Right cardiac atrium (tissue), 5 donors: ENCODE measurements around the gene NOLC1. TPM values are rescaled to one million over a fixed set of nuclear protein-coding genes. Genes with fewer than 3 reads are reported as not detected.
A peak's percentile ranks its signal among the peaks of the same experiment; 100 is the strongest.

Source experiments
- ATAC-seq, 2 donors: fragments of 200-7000 bp; cut with Tn5 transposase; one replicate each; pipeline versions ENCODE4 v1.8.0 to v1.9.1; 2020; ENCODE audit warnings: moderate library complexity in 2 of 2, mild to moderate bottlenecking in 1 of 2
- DNase-seq, 3 donors: peaks; one replicate each; pipeline ENCODE4 v3.0.0-alpha.2; 2020
- H3K27ac ChIP-seq: one replicate; pipeline ENCODE4 v1.5.1; 2013; ENCODE audit warnings: mild to moderate bottlenecking, low read length, control low read depth, moderate library complexity
- H3K27me3 ChIP-seq: one replicate; pipeline ENCODE4 v1.6.1; 2013; ENCODE audit not compliant: control insufficient read depth, insufficient read depth
- H3K4me1 ChIP-seq: one replicate; pipeline ENCODE4 v1.6.1; 2013; ENCODE audit warnings: low read length; ENCODE audit not compliant: control insufficient read depth, insufficient read depth
- H3K4me3 ChIP-seq: one replicate; pipeline ENCODE4 v1.5.1; 2013; ENCODE audit warnings: low read length, control low read depth
- H3K9me3 ChIP-seq: one replicate; pipeline ENCODE4 v1.6.1; 2013; ENCODE audit warnings: low read length; ENCODE audit not compliant: control insufficient read depth
- WGBS: extraction: QIAGEN DNeasy Blood & Tissue Kit; methylation state at CpG from one replicate; pipeline ENCODE4 v1.1.7; 2013; 5-methylcytosine and 5-hydroxymethylcytosine counted together
- intact Hi-C, 4 donors: fragments of 100-400 bp; cut with DNase I; formaldehyde crosslinking; loops; one replicate each; pipeline versions ENCODE4 v1.11.0 to v1.14.0; 2022 to 2023
- long read RNA-seq, 4 donors: library from polyadenylated mRNA; unstranded; transcript quantifications; one replicate each; pipeline ENCODE4 v2.0.0, GENCODE V29; 2020 to 2021
- polyA plus RNA-seq: library from polyadenylated mRNA; stranded (reverse); fragments of 200-250 nt; gene quantifications from one replicate; pipeline ENCODE4 v1.2.3, GENCODE V29; 2013
- total RNA-seq, 4 donors: library from RNA; stranded (reverse); fragmentation: NEBNext Ultra II Directional; extraction: Animal tissue kit (Norgen Biotek cat#: 25700); gene quantifications; one replicate each; pipeline ENCODE4 v1.2.1, GENCODE V29; 2021
- donor health status: healthy with polysubstance abuse.
- donor health status: DM: no; HTN: yes; CAD: no.
- donor health status: DM: no; HTN: no; CAD: no.
- donor health status: DM: no; HTN: yes; CAD: no; lungs with severe emphysema.
- donor health status: DM: yes; HTN: yes; CAD: no.

The NOLC1 gene
- total RNA-seq: 10 to 100 TPM; 28.8 to 38.0 (median 31.7) TPM
- polyA plus RNA-seq: 18.4 TPM
- long read RNA-seq, donor 1, transcript NOLC1-209 (13 exons, 3,932 nt): major isoform, 15 of 46 reads
- long read RNA-seq, donor 1, transcript NOLC1-207 (13 exons, 2,441 nt): minor isoform, 9 of 46 reads
- long read RNA-seq, donor 1, partial matches to known transcripts: 17 of 46 reads
- long read RNA-seq, donor 1, other reads (novel, unspliced or antisense): 3 of 46 reads
- long read RNA-seq, donor 2, transcript NOLC1-207 (13 exons, 2,441 nt): minor isoform, 9 of 32 reads
- long read RNA-seq, donor 2, transcript NOLC1-209 (13 exons, 3,932 nt): major isoform, 10 of 32 reads
- long read RNA-seq, donor 2, partial matches to known transcripts: 8 of 32 reads
- long read RNA-seq, donor 2, other reads (novel, unspliced or antisense): 4 of 32 reads
- long read RNA-seq, donor 3, transcript NOLC1-209 (13 exons, 3,932 nt): minor isoform, 20 of 83 reads
- long read RNA-seq, donor 3, transcript NOLC1-207 (13 exons, 2,441 nt): major isoform, 24 of 83 reads
- long read RNA-seq, donor 3, partial matches to known transcripts: 24 of 83 reads
- long read RNA-seq, donor 3, other reads (novel, unspliced or antisense): 12 of 83 reads
- long read RNA-seq, donor 4, transcript NOLC1-209 (13 exons, 3,932 nt): minor isoform, 7 of 27 reads
- long read RNA-seq, donor 4, transcript NOLC1-207 (13 exons, 2,441 nt): major isoform, 9 of 27 reads
- long read RNA-seq, donor 4, partial matches to known transcripts: 6 of 27 reads
- long read RNA-seq, donor 4, other reads (novel, unspliced or antisense): 4 of 27 reads

DNA sequence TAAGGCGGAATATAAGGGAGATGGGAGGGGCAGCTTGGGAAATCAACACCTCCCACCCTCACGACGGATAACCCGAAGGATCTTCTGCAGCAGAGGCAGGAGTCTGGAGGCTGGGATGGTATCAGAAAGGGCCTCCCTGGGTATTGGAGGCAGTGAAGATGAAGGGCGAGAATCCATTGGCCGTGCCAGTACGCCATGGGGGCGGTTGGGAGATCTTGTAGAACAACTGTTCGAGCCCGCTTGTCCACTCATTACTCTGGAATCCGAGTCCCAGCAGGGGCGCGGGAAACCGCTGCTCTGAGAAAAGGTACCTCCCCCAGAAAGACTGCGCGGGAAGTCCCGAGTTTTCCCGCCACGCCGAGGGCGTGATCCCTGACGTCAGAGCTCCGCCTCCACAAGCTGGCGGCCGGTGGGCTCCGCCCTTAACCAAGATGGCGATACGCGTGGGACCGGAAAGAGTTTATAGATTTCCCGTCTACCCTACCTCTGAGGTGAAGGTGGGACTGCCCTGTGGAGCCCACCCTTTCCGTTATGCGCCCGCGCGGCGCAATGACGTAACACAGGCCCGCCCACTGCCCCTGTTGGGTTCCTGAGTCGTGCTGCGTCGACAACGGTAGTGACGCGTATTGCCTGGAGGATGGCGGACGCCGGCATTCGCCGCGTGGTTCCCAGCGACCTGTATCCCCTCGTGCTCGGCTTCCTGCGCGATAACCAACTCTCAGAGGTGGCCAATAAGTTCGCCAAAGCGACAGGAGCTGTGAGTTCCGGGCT is at the start of gene NOLC1:
Gene NOLC1 (plus strand): TSS at position 616 of the 771 bp plus-strand sequence. CDS start 22 bp downstream, at position 638.
- Histone ChIP-seq H3K27ac (peak within 1 kb of the TSS; percentile 79), H3K9me3 (no peaks in the 10 kb centered on the region), H3K27me3 (no peaks in the 10 kb centered on the region), H3K4me1 (peaks cover 2% of the 10 kb centered on the region), H3K4me3 (peak within 1 kb of the TSS; percentile 84)
- DNase-seq (peak; percentile 99 to 100 (median 100)), ATAC-seq (peak; percentile 98 to 99)
- intact Hi-C loops: loop anchor here in 1 of 4 donors (10.0 kb wide), 1 partner anchor 73 kb away; the partner anchor contains the start of gene ELOVL3
- WGBS: 5% methylated on average over 59 of the region's 59 CpGs

DNA sequence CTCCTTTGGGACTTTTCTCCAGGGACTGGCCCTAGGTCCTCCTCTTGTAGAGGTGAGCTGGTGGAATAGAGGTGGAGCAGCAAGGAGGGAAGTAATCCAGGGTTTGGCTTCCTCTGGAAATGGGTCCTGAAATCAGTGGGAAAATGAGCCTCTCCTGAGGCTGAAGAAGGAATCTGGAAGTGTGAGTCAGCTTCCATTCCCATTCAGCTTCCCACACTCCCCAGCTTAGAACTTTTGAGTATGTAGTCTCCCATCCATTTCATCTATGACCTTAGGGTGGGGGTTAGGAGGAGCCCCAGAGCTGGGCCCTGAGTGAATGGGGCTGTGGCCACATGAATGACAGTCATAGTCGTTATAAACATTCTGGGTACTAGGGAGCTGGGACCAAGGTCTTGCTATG is 49.8 kb upstream of the NOLC1 start:
- ATAC-seq: no peak
- no peak overlapping the region for H3K27ac ChIP-seq
- H3K4me3 ChIP-seq: no peak overlapping the region
- DNase-seq: no peak
- intact Hi-C loops: no loop called here
- 77% methylated on average over 1 of the region's 1 CpG for WGBS
- no peaks in the 10 kb centered on the region for H3K27me3 ChIP-seq
- no peaks in the 10 kb centered on the region for H3K4me1 ChIP-seq
- no peaks in the 10 kb centered on the region for H3K9me3 ChIP-seq

DNA sequence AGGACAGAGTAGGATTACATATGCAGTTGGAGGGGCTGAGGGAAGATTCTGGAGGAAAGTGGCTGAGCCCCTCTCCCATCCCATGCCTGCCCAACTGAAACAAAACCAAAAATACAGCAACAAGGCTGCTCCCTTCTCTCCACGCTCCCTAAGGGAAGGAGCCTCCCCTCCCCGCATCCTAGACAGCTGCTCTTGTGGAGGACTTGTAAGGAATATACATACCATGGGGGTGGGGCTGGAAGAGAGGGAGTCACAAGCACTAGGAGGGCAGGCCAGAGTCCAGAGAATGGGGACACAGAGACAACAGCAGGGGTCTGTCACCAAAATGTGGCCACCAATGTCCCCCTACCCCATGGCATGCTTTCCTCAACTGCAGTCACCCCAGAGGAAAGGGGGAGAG is 45.2 kb upstream of the NOLC1 start:
- no peak overlapping the region for H3K27ac ChIP-seq
- no peaks in the 10 kb centered on the region for H3K9me3 ChIP-seq
- H3K4me1 ChIP-seq: no peaks in the 10 kb centered on the region
- intact Hi-C loops: no loop called here
- ATAC-seq (no peak), DNase-seq (no peak)
- 80% methylated on average over 2 of the region's 2 CpGs for WGBS
- H3K27me3 ChIP-seq: no peaks in the 10 kb centered on the region
- H3K4me3 ChIP-seq: no peak overlapping the region

DNA sequence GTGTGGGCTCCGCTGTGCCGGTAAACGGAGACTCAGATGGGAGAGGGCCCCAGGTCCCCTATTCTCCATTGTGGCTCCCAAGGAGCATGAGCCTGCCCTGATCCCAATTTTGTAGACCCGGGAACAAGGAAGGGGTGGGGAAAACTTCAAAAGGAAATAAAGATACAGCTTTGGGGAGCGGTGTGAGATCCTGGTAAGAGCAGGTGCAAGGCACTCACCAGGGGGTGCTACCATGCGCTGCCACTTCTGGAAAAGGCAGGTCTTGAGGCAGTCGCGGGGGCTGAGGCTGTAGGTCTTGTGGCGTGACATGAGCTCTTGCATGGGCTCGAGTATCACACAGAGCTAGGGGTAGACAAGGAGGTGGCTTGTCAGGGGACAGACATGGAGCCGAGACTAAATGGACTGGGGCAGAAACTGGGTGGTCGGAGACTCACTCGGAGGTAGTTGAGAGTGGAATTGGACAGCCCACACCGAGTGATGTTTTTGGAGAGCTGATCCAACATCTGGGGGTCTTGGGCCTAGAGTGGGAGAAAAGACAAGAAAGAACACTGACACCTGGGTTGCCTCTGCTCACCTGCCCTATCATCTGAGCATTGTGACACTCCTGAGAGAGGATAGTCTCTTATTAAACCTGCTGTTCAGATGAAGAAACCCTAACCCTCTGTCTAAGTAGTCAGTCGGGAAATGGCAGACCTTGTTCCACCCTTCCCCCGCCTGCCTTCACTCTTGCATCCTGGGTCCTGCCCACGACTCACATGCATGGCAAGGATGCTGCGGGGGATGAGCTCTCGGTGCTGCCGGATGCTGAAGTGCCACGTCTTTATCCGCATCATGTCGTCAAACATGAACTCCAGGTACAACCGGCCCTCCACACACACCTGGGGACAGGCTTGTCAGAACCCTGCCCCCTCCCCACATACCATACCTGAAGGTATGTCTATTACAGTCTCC is 42.7 kb upstream of the NOLC1 start:
- no peaks in the 10 kb centered on the region for H3K9me3 ChIP-seq
- WGBS: 84% methylated on average over 24 of the region's 24 CpGs
- no peak overlapping the region for H3K4me3 ChIP-seq
- no peak overlapping the region for H3K27ac ChIP-seq
- no peak for DNase-seq
- peaks cover 5% of the 10 kb centered on the region for H3K4me1 ChIP-seq
- intact Hi-C loops: no loop called here
- no peak for ATAC-seq
- H3K27me3 ChIP-seq: no peaks in the 10 kb centered on the region

DNA sequence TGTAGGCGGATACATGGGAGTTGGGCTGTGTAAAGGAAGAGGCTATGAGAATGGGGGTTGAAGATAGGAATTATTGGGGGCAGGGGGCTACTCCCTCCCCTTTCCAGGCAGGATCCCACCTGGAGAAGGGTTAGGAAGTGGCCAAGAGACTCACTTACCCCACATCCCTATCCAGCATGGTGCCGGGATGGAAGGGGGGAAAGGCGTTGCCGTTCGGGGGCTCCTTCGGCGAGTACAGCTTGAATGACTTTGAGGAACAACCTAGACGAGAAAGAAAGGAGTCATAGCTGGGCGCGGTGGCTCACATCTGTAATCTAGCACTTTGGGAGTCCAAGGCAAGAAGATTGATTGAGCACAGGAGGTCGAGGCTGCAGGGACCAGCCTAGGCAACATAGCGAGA is 40.9 kb upstream of the NOLC1 start:
- no peaks in the 10 kb centered on the region for H3K9me3 ChIP-seq
- intact Hi-C loops: no loop called here
- ATAC-seq (no peak), DNase-seq (no peak)
- H3K4me3 ChIP-seq: no peak overlapping the region
- H3K4me1 ChIP-seq: peaks cover 11% of the 10 kb centered on the region
- 91% methylated on average over 12 of the region's 12 CpGs for WGBS
- H3K27ac ChIP-seq: no peak overlapping the region
- H3K27me3 ChIP-seq: no peaks in the 10 kb centered on the region

DNA sequence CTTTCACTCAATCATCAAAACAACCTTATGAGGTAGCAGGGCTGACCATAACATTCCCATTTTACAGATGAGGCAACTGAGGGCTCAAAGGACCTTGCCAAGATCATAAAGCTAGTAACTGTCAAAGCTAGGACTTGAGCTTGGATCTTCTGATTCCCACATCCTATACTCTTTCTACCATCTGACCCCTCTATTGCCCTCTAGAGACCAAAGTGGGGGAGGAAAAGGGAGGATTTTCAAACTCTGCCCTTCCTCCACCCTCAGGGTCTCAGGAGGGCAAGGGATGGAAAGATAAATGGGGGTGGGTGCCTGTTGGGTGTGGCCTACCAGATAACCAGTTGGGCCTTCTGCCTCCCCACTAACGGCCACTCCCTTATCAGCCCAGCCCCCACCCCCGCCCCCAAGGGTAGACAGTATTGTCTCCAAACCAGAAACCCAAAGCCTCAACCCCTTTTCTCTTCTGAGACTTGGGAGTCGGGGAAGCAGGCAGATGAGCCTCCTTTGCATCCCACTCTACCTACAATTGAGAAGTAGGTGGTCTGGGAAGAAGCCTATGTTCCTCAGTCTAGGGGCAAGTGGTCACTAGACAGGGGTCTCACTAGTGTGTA is 39.9 kb upstream of the NOLC1 start:
- Histone ChIP-seq H3K4me1 (peaks cover 14% of the 10 kb centered on the region), H3K9me3 (no peaks in the 10 kb centered on the region), H3K27ac (no peak overlapping the region), H3K4me3 (no peak overlapping the region), H3K27me3 (no peaks in the 10 kb centered on the region)
- 41% methylated on average over 3 of the region's 3 CpGs for WGBS
- ATAC-seq (no peak), DNase-seq (no peak)
- intact Hi-C loops: no loop called here

DNA sequence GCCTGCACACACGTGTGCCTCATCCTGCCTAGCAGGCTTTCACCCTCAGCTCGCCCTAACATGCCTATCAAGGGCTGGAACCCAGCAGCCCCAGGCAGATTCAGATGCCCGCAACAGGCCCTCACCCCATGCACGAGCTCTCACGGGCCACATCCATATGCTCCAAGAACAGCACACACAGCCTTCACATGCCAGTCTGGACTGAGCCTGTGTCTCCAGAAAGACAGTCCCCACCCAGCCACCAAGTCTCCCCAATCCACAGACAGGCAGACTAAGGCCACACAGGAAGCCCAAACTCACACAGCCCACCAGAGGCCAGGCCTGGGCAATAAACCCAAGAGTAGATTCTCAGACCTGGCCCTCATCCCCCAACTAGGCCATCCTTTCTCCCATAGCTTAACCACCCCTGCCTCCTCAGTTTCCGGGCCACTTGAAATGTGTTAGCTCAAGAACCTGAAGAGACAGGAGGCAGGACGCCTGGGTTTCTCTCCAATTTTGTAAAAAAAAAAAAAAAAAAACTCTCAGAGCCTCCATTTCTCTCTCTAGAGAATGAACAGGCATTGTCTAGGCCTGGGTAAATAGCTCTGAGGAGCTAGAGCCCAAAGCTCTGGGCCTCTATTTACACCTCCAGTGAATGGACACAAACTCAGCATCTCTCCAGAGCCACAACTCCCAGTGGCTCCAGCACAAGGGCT is 38.8 kb upstream of the NOLC1 start:
- H3K4me3 ChIP-seq: peak overlapping the region; percentile 85
- 45% methylated on average over 7 of the region's 7 CpGs for WGBS
- ATAC-seq: no peak
- no peaks in the 10 kb centered on the region for H3K9me3 ChIP-seq
- peaks cover 19% of the 10 kb centered on the region for H3K4me1 ChIP-seq
- no peaks in the 10 kb centered on the region for H3K27me3 ChIP-seq
- DNase-seq: no peak
- intact Hi-C loops: no loop called here
- peak overlapping the region; percentile 20 for H3K27ac ChIP-seq

DNA sequence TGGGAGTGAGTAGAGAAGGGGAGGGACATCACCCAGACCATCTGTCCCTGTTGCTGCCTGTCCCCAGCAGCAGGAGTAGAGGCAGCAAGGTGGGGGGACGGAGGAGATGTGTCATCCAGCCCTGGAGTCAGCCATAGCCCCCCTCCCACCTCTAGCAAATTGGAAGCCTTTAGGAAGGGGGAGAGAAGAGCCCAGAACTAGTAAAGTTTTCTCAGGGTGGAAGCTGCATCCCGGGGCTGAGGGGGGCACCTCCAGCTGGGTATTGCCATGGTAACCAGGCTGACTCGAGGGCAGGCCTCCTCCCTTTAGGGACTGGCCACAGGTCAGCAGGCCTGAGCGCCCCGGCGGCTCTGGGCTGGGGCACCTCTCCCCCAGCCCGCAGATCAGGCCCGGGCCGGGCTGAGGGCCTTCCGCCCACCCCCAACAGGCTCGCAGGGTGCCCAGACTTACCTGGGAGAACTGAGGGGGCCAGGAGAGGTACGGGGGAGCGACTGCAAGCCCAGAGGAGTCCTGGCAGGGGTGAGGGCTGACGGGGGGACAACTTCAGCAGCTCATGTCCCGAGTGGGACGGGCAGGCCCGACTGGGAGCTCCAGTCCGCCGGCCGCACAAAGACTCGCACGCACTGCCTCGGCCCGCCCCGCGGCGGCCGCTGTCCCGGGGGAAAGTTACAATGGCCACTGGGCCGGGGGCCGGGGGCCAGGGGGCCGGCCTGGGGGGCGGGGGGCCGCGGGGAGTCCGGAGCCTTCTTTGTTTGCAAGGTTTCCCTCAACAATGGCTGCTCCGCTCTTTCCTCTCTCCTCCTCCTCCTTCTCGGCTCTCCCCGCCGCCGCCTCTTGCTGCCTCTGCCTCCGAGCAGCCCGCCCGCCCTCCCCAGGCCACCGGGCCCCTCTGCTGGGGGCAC is 38.0 kb upstream of the NOLC1 start:
- DNase-seq: peak in 2 of 3 donors; percentile 65 to 78
- Histone ChIP-seq H3K27me3 (no peaks in the 10 kb centered on the region), H3K9me3 (no peaks in the 10 kb centered on the region), H3K4me1 (peaks cover 19% of the 10 kb centered on the region), H3K4me3 (peak overlapping the region; percentile 85), H3K27ac (peak overlapping the region; percentile 6)
- 1% methylated on average over 45 of the region's 45 CpGs for WGBS
- intact Hi-C loops: no loop called here
- ATAC-seq: peak; percentile 3 to 16
